T-helper 22 cell (primary cell): ENCODE results near the gene COG8.
"Not testable (repeated sequence)": the region's sequence is repeated elsewhere in the genome, so short reads cannot be mapped to it uniquely, and the experiment has no call there.

Experiments used
- DNase-seq: peaks from one replicate; pipeline ENCODE4 v3.0.0-alpha.2; 2020; ENCODE audit warnings: low read depth

The COG8 gene, protein sequence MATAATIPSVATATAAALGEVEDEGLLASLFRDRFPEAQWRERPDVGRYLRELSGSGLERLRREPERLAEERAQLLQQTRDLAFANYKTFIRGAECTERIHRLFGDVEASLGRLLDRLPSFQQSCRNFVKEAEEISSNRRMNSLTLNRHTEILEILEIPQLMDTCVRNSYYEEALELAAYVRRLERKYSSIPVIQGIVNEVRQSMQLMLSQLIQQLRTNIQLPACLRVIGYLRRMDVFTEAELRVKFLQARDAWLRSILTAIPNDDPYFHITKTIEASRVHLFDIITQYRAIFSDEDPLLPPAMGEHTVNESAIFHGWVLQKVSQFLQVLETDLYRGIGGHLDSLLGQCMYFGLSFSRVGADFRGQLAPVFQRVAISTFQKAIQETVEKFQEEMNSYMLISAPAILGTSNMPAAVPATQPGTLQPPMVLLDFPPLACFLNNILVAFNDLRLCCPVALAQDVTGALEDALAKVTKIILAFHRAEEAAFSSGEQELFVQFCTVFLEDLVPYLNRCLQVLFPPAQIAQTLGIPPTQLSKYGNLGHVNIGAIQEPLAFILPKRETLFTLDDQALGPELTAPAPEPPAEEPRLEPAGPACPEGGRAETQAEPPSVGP

DNA sequence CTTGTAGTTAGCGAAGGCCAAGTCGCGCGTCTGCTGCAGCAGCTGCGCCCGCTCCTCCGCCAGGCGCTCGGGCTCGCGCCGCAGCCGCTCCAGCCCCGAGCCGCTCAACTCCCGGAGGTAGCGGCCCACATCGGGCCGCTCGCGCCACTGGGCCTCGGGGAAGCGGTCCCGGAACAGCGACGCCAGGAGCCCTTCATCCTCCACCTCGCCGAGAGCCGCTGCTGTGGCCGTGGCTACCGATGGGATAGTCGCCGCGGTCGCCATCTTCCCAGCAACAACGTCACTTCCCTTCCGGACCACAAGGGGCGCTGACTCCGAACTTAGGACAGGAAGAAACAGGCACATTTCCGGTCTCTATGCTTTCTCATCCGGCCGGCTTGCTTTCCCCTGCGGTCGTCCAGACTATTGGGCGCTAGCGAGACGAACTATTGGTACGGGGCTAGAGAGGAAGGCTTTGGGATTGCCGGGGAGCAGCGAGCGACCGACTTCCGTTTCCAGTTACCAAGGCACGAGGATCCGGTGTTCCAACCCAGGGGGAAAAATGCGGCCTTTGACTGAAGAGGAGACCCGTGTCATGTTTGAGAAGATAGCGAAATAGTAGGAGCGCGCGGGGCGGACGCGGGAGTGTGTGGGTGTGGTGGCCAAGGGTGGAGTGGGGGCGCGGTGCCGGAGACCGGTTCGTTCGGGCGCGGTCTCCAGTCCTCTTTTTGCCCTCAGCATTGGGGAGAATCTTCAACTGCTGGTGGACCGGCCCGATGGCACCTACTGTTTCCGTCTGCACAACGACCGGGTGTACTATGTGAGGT is at the start of gene COG8, which contains the start of gene NIP7:
Gene COG8 (minus strand): TSS at position 276 of the 806 bp plus-strand sequence. CDS start 12 bp downstream, at position 264.
Gene NIP7 (plus strand): TSS at position 484 of the 806 bp plus-strand sequence. CDS start 58 bp downstream, at position 542.
- DNase-seq, result peak; percentile 86

DNA sequence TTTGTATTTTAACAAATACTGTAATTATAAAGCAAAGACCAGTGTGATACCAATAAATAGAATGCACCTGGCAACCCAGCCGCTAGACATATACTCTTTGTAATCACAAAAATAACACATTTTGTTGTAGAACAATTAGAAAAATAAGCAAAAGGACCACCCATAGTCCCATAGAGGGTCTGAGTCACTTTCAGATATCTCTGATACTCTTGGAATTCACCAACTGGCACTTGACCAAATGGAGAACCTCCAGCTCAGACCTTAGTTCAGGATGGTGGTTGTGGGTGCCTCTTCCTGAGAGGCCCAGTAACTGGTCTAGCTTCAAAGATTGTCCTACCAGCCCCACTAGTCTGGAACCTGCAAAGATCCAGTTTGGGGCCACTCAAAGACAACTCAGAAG is 47.2 kb upstream of the COG8 start:
- DNase-seq, result no peak

DNA sequence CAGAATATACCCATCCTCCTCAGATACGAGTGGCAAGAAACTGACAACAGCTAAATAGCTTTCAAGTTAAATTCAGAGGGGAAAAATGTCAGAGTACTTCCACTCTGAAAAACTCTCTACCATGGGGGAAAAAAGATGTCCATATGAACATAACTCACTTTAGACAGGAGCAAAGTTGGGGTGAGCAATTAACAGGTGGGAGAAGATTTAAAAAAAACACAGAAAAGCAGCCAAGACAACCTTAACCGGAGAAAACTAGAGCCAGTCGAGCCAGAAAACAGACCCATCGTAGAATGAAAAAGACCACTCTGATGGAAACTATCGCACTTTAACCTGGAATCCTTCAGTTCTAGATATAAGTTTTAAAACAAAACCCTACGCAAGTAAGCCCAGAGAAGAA is 45.6 kb upstream of the COG8 start:
- DNase-seq, result no peak

DNA sequence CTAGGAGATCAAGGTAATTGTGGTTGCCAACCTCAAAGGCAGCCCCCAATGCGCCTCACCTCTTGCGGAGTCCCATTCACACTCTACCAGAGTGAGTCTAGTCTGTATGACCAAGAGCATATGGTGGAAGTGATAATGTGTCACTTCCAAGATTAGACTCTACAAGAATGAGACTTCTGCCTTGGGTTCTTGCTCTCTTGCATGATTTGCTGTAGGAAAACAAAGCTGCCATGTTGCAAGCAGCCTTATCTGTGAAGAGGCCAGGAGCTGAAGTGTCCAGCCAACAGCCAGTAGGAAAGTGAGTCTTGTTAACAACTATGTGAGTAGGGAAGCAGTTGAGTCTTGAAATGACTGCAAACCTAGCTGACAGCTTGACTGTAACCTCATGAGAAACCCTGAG is 43.1 kb upstream of the COG8 start:
- DNase-seq, result no peak

DNA sequence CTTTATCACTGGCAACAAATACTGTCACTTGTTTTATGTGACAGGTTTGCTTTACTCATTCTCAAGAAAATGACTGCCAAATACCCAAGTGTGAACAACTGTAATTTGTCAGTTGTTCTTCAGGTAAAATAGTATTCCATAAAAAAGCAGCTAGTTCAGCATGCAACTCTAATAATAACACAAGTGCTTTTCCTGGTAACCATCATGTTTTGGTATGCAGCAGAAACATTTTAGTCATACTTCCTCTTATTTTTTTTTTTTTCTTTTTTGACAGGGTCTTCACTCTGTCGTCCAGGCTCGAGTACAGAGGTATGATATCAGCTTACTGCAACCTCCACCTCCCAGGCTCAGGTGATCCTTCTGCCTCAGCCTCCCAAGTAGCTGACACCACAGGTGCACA is 41.9 kb upstream of the COG8 start:
- no peak for DNase-seq

DNA sequence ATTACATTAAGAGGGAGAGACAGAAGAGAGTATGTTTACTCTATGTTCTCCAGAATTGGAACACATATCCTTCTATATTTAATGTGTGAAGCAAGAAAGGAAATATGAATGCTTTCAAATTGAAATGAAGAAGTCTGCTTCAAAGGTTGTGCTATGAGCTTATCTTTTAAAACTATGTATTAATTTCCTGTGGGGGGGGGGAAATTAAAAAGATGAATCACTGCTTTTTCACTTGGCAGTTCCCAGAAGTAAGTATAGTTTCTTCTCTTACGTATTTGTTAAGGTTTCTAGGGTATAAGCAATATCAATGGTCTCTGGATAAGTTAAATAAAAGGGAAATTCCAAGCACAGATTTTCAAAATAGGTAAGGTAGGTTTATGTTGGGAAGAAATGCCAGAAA is 39.4 kb upstream of the COG8 start:
- DNase-seq, result no peak

DNA sequence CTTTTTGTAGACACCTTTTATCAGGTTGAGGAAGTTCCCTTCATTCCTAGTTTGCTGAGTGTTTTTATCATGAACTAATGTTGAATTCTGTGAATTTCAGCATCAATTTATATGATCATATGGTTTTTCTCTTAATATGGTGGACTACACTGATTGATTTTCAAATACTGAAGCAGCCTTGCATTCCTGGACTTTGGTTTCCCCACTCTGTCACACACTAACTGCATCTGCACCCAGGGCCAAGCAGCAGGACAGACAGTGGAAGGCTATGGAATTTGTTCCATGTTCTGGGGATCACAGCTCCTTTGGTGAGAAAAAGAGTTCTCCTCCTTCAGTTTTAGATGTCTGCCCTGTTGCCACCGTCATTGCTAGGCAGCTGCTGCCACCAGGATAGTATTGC is 38.7 kb upstream of the COG8 start:
- DNase-seq, result no peak

DNA sequence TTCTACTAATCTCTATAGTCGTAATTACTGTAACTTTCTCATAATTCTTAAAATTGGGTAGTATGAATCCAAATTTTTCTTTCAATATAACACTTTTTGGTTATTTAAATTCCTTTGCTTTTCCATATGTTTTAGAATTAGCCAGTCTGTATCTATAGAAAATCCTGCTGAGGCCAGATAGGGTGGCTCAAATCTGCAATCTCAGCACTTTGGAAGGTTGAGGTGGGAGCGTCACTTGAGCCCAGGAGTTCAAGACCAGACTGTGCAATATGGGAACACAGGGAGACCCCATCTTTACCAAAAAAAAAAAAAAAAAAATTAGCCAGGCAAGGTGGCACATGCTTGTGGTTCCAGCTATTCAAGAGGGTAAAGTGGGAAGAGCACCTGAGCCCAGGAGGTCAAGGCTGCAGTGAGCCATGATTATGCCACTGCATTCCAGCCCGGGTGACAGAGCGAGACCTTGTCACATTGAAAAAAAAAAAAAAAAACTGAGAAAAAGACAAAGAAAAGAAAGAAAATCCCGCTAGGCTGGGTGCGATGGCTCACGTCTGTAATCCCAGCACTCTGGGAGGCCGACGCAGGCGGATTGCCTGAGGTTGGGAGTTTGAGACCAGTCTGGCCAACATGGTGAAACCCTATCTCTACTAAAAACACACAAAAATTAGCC is 37.2 kb upstream of the COG8 start:
- DNase-seq, result no peak

DNA sequence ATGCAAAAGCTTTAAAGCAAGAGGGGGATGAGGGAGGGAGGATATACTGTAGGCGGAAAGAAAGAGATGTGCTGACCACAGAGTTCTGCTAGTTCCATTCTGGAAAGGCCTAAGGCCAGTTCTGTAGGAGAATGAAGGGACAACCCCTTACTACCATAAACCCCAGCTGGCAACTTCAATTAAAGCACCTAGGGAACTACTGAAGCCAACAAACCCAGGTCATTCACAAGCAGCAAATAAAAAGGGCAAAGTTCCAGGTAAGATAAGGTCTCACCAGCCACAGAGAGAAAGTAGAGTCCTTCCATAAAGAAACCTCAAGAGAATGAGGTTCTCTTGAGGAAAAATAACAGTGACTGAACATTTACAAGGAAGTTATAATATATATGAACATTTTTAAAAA is 33.7 kb upstream of the COG8 start:
- no peak for DNase-seq

DNA sequence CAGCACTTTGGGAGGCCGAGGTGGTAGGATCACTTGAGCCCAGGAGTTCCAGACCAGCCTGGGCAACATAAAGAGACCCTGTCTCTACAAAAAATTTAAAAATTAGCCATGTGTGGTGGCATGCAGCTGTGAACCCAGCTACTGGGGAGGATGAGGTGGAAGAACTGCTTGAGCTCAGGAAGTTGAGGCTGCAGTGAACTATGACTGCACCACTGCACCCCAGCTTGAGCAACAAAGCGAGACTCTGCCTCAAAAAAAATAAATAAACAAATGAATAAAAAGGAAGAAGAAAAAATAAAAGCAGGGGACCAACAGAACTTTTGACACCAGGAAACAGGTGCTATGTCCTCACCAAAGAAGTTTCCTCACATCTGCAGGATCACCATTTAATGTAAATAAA is 32.2 kb upstream of the COG8 start:
- DNase-seq, result no peak

DNA sequence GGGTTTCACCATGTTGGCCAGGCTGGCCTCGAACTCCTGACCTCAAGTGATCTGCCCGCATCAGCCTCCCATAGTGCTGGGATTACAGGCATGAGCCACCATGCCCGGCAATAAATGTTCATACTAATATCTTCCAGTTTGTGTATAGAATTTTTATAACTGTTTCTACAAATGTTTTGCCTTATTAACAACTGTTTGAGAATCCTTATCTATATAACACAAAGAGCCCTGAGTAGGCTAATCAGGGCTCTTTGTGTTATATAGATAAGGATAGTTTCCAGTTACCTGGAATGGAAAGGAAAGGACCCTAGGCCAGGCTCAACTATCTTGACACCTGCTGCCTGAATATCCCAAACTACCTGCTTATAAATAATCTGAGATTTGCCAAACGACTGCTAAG is 29.5 kb upstream of the COG8 start:
- DNase-seq, result no peak

DNA sequence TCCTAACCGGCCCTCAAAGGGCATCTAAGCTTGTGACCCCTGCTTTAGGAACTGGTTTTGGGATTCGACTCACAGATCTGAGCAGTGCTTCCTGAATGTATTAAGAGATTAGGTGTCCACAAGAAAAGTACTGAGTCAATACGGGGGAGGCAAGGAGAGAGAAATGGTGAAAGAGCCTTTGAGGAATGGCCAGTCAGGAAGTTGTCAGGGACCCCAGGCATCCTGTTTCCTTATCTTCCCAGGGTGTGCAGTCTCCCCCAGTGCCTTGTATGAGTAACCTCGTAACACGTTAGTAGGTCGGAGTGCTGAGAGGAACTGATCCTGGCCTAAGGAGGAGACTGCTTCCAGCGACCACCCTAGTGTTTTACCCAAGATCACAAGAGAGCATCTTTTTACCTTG is 28.6 kb upstream of the COG8 start:
- no peak for DNase-seq

DNA sequence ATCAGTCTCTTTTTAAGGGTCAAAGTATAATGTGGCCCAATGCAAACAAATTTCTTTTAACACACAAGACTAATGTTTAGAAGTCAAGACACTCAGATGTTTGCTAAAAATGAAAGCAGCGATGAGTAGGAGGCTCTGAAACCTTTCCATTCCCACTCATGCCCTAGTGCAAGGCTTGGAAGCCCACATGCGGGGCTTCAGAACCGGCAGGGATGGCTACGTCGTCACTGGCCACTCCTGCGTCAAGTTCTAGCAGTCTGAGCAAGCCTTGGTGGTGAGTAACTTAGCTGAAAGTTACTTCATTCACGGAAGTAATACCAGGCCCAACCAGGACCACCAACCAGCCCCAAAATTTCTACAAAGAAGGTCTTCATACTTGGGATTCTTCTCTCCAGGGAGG is 27.1 kb upstream of the COG8 start:
- no peak for DNase-seq

DNA sequence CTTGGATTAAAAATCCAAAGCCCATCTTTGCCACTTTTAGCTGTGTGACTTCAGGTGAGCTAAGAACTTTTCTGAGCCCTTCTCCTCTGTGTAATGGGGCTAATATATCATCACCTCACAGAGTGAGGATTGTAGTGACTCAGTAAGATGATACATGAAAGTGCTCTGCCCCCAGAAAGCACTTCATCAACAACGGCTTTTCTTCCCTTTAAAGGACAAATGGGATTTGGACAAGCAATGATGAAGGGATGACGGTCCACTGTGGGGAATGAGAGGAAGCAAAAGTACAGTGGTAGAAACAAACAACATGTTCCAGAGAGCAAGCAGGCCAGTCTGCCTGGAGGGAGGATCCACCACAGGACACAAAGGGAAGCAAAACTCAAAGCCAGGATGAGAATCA is 26.5 kb upstream of the COG8 start:
- no peak for DNase-seq

DNA sequence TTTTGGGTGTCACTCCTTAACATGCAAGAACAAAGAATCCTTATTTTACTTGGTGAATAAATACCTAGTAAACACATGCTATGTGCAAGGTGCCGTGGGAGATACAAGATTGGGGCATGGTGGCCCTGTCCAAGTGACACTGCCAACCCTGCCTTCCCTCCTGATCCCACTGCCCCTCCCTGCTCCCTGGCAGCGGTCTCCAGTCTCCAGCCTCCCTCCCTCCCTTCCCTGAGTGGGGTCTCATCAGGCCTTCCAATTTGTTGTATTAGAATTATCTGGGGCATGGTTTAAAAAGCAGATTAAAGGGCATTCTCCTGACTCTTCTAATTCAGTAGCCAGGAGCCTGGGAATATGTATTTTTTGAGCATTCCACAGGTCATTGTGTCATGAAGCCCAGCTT is 24.7 kb upstream of the COG8 start:
- no peak for DNase-seq

DNA sequence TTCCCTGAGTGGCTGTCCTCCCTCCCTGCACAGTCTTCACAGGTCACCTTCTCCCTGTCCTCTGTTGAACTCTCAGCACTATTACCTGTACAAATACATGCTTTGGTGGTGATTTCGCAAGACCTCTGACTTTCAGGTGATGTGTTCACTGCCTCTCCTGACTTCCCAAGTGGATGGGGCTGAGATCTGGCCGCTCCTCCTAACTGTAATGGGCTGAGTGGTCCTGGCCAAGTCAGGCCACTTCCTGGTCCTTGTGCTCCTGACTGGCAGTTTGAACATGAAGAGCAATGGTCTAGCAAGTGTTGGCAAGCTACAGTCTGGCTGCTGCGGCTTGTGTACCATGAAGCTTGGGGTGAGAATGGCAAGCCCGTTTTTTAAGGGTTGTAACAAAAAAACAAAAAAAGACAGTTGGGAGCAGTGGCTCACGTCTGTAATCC is 23.9 kb upstream of the COG8 start:
- DNase-seq, result no peak

DNA sequence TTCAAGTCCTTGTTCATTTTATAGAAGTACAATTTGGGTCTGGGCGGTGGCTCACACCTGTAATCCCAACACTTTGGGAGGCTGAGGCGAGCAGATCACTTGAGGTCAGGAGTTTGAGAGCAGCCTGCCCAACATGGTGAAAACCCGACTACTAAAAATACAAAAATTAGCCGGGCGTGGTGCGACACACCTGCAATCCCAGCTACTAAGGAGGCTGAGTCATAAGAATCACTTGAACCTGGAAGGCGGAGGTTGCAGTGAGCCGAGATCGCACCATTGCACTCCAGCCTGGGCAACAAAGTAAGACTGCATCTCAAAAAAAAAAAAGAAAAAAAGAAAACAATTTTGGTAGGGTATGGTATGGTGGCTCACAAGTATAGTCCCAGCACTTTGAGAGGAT is 20.7 kb upstream of the COG8 start:
- not testable (repeated sequence) for DNase-seq

DNA sequence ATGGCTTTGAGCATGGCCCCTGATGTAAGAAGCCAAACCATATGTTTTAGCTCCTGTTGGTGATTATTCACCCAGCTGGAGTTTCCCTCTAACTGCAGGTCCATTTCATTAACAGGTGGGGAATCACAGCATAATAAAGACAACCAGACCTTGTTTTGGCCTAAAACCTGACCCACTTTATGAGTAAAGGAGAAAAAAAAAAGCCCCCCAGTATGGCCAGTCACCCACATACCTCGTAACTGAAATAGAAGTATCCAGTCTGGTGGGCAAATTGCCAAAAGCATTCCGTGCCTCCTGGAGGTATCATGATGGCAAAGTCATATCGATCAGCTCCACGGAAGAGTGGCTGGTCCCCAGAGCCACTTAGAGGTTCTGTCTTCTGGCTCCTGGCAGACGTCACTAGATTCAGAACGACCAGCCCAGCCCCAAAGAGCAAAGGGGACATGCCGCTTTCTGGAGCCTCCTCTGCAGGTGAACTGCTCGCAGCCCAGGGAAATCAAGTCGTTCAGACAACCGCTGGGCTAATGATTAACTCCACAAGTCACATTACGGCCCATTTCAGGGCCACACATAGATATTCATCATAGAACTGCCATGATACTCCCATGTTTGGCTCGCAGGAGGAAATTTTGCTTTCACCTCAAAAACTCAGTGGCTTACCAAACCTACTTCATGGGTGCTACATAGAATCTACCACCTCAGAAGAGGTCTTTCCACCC is 12.1 kb upstream of the COG8 start, which contains the start of gene TMED6:
Gene TMED6 (minus strand): TSS at position 478 of the 719 bp plus-strand sequence. CDS start 33 bp downstream, at position 445.
- DNase-seq, result no peak

DNA sequence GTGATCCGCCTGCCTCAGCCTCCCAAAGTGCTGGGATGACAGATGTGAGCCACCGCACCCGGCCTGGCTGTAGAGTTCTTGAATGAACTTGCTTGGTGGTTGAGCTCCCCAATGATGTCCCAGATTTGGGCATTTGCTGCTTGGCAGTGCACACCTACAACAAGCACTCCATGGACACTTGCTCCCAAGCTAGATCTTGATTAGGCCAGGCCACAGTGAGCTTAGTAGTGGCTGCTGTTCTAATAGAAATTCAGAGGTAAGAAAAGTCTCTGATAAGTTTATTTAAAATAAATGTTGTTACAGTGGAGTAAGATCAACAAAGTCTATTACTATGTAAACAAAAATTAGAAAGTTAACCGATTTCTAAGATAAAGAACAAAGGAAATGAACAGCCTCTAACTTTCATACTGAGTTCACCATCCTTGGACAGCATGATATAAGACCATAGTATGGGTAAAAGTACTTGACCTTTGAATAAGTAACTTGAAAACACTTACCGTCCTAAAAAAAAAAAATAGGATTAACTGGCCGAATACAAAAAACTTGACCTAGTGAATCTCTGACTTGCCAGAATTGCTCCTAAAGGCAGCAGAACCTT is 11.3 kb upstream of the COG8 start:
- DNase-seq, result no peak

DNA sequence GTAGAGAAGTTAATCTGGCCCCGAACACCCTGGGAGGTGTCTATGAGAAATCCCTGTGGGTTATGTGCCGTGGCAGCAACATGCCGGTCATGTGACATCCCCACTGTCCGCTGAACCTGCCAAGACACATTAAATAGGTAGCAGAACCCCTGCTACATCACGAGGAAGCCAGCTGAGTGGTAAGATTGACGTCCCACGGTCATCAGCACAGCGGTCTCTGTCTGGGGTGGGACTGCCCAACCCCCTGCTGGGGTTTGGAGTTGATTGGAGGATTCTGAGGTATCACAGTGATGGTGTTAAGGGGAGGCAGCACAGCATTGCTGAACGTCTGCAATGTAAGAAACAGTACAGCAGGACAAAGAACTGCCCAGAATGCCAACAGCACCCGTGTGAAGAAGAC is 10.2 kb upstream of the COG8 start:
- no peak for DNase-seq

DNA sequence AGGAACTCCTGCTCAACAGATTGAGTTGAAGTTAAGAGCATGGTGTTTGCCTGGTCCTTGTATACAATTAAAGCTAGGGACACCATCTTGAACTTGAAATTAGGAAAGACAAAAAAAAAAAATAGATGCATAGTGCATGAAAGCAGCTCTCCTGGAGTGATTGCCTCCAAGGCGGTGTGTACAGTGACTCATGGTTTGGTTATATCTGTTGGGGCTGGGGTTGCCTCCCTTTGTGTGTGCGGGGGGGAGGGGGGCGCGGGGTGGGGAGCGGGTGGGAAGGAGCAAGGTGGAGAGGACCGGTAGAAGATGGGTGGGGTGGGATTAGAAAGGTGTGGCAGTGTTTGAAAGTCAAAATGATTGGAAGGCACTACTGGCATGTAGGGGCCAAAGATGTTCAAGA is 8.9 kb upstream of the COG8 start:
- no peak for DNase-seq
